ENCODE results near the gene MT1M. TPM values are rescaled to one million over a fixed set of nuclear protein-coding genes. Genes with fewer than 3 reads are reported as not detected.
A peak's percentile ranks its signal among the peaks of the same experiment; 100 is the strongest.

The MT1M gene
- total and polyA plus RNA-seq, 2 of the 8 experiments (the other 6 are each of a cell fraction or from before 2014, with no cell fraction given) = 2.1 TPM; not detected in 1

DNA sequence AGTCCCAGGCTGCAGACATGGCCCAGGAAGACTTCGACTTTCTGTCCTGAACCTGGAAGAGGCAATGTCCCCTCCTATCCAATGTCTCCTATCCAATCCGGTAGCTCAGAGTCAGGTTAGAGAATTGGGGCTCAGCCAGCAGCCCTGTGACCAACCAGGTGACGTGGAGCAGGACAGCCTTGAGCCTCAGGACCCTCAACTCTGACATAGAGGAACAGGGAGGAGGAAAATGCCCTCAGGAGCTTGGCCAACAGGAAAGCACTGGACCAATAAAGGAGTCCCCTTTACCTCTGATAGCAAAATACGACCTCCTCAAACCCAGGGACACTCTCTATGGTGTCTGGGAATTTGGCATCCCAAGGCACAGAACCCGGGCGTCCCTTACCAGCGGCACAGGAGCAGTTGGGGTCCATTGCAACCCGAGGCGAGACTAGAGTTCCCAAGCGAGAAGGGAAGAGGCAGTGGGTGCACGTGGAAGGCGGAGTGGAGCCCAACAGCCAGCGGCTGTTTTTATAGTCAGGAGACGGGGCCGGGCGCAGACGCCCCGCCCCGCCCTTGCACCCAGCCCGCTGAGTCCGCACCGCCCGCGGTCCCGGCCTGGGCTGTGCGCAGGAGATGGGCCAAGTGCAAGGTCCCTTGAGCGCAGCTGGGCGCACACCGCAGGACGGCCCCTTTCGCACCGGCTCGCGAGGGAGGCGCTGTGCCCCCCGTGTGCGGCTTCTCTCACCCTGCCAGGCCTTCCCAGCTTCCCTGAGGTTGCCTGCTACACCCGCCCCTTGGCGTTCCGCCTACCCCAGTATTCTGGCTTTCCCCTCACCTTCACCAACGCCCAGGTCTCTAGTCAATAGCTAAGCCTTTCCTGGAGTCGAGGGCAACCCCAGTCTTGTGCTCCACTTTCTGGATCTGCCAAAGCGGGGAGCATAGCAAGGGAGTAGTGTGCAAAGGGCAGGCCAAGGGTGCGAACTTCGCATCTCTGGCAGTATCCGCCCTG, 35.4 kb downstream of the MT1M start, which contains the start of gene MT1G:
Gene MT1G (minus strand): TSS at position 485 of the 991 bp plus-strand sequence. CDS start 72 bp downstream, at position 413.
- DNase-seq (ENCODE audit: low read depth in 1 of 2, low spot score in 2 of 2) = peak in 1 of 2 experiments; percentile 70
- no peak within 1 kb of the TSS for H3K23ac ChIP-seq (ENCODE audit: insufficient read length)
- ChIA-PET CTCF (ENCODE audit: partially characterized antibody) (interaction anchor here (0.8 to 4.6 kb wide), 10 partner anchors 11 to 91 kb away, joined by 3 to 29 read pairs (median 4); partner anchors contain the start of gene MT1M), POLR2A (ENCODE audit: partially characterized antibody) (interaction anchor here (0.6 to 13.9 kb wide), 16 partner anchors 13 to 208 kb away, joined by 3 to 205 read pairs (median 4); partner anchors contain the start of genes MT1B, MT1E, MT1F and MT1M)
- H3K23me2 ChIP-seq (ENCODE audit: low read depth, low read length) = peaks cover 12% of the 10 kb centered on the region; the same call in 1 of the 2 replicates
- peaks cover 2 to 9% of the 10 kb centered on the region in 2 experiments for H4K20me1 ChIP-seq (replicated peaks in 1 of 2; ENCODE audit: control insufficient read depth in 1 of 2, insufficient read depth in 2 of 2, low read length in 2 of 2)
- H3K27ac ChIP-seq (ENCODE audit: low read depth, low read length) = no peak within 1 kb of the TSS
- H2BK120ac ChIP-seq (replicated peaks; ENCODE audit: low read depth, low read length) = no peak within 1 kb of the TSS
- H3K9ac ChIP-seq (replicated peaks in 1 of 4; ENCODE audit: extremely low read depth in 1 of 4, low read depth in 3 of 4, low read length in 3 of 4) = no peak within 1 kb of the TSS; a peak in 1 of 7 replicates
- no peaks in the 10 kb centered on the region for H3K79me1 ChIP-seq (ENCODE audit: low read depth, low read length)
- peak within 1 kb of the TSS; percentile 85; the same call in 1 of the 2 replicates for H2BK12ac ChIP-seq (ENCODE audit: low read depth, low read length)
- H3K14ac ChIP-seq (ENCODE audit: insufficient read length) = no peak within 1 kb of the TSS
- H3K18ac ChIP-seq (ENCODE audit: extremely low read depth, low read length) = no peak within 1 kb of the TSS
- H3K36me3 ChIP-seq (ENCODE audit: control insufficient read depth in 2 of 4, insufficient read depth in 4 of 4, low read length in 3 of 4) = no peaks in the 10 kb centered on the region
- 4% methylated on average over 45 of the region's 46 CpGs; no CpG with 5 or more reads in 1 of the 2 experiments for WGBS, 2 experiments (ENCODE audit: extremely low coverage in 1 of 2, insufficient coverage in 1 of 2, insufficient read length in 1 of 2, insufficient replicate concordance in 2 of 2, low coverage in 1 of 2, low lambda C conversion rate in 2 of 2, missing lambda C conversion rate in 1 of 2)
- H4K91ac ChIP-seq (replicated peaks; ENCODE audit: insufficient read length, low read length) = no peak within 1 kb of the TSS
- H3K4me2 ChIP-seq (ENCODE audit: insufficient read depth in 1 of 2, low read depth in 2 of 2, low read length in 2 of 2) = peak within 1 kb of the TSS; percentile 74 to 92
- peak within 1 kb of the TSS; percentile 36; the same call in 1 of the 2 replicates for H4K8ac ChIP-seq (ENCODE audit: extremely low read depth, insufficient read depth, low read length)
- no peaks in the 10 kb centered on the region for H3K9me3 ChIP-seq (ENCODE audit: insufficient read depth in 2 of 2, low read depth in 1 of 2, low read length in 1 of 2)
- no peak within 1 kb of the TSS for H3K4ac ChIP-seq (replicated peaks; ENCODE audit: insufficient read length, low read depth, low read length)
- H2BK5ac ChIP-seq (ENCODE audit: low read depth, low read length) = peak within 1 kb of the TSS; percentile 37; the same call in 1 of the 2 replicates
- H2BK15ac ChIP-seq (ENCODE audit: low read length) = peak within 1 kb of the TSS; percentile 88; the same call in 1 of the 2 replicates
- FAIRE-seq = no peak
- H2AK5ac ChIP-seq (ENCODE audit: low read depth, low read length) = peak within 1 kb of the TSS; percentile 68; the same call in 1 of the 2 replicates
- no peak within 1 kb of the TSS for H4K5ac ChIP-seq (ENCODE audit: insufficient read length, low read depth, low read length)
- H3K4me3 ChIP-seq (ENCODE audit: extremely low read depth in 1 of 4, insufficient read depth in 2 of 4, low read depth in 3 of 4, low read length in 4 of 4) = peak within 1 kb of the TSS; percentile 13 to 53 (median 16); a peak in 5 of 8 replicates
- peaks cover 81 to 98% (median 93%) of the 10 kb centered on the region in 4 experiments for H3K27me3 ChIP-seq (replicated peaks in 1 of 4; ENCODE audit: control insufficient read depth in 3 of 4, extremely low read depth in 1 of 4, insufficient read depth in 3 of 4, low read length in 3 of 4)
- H2BK20ac ChIP-seq (ENCODE audit: low read length) = peak within 1 kb of the TSS; percentile 53; the same call in 1 of the 2 replicates
- H3K56ac ChIP-seq (replicated peaks; ENCODE audit: insufficient read length, low read depth, low read length) = no peak within 1 kb of the TSS
- H3K4me1 ChIP-seq (replicated peaks in 1 of 4; ENCODE audit: control insufficient read depth in 3 of 4, insufficient read depth in 4 of 4, low read length in 3 of 4) = peaks cover 3 to 16% (median 12%) of the 10 kb centered on the region in 4 experiments
- H3K79me2 ChIP-seq (ENCODE audit: control insufficient read depth in 1 of 2, insufficient read depth in 2 of 2, low read length in 2 of 2) = no peaks in the 10 kb centered on the region
- H2AFZ ChIP-seq (ENCODE audit: low read length) = no peak within 1 kb of the TSS
- TF ChIP-seq SP1 (IDR thresholded peaks at IDR 0.05; ENCODE audit: low read depth, low read length) = no peak
- TF ChIP-seq BCL11A (IDR thresholded peaks at IDR 0.05; ENCODE audit: low read depth in 2 of 2, low read length in 2 of 2) = no peak
- no peak for TF ChIP-seq ASH2L (IDR thresholded peaks at IDR 0.05; ENCODE audit: low read length)
- no peak for TF ChIP-seq SP2 (IDR thresholded peaks at IDR 0.05; ENCODE audit: low read length)
- TF ChIP-seq CHD1 (IDR thresholded peaks at IDR 0.05; ENCODE audit: low read depth, low read length) = no peak
- TF ChIP-seq EZH2 (IDR thresholded peaks at IDR 0.05; ENCODE audit: low read depth, low read length, severe bottlenecking) = peak; percentile 66
- TF ChIP-seq POLR2A (IDR thresholded peaks at IDR 0.05; ENCODE audit: control extremely low read depth in 1 of 2, low read depth in 2 of 2, low read length in 2 of 2) = no peak
- peak; percentile 73 for TF ChIP-seq SUZ12 (IDR thresholded peaks at IDR 0.05; ENCODE audit: low read length)
- no peak for TF ChIP-seq BACH1 (IDR thresholded peaks at IDR 0.05; ENCODE audit: low read length)
- no peak for TF ChIP-seq KDM1A (IDR thresholded peaks at IDR 0.05; ENCODE audit: borderline replicate concordance, low read length)
- no peak for TF ChIP-seq KDM5A (IDR thresholded peaks at IDR 0.05; ENCODE audit: low read length)
- peak; percentile 80 for TF ChIP-seq TBP (IDR thresholded peaks at IDR 0.05; ENCODE audit: low read depth, low read length)

Measured in H1 (cell line).